ENCODE measurements around the gene MTREX.

Gene MTREX

DNA sequence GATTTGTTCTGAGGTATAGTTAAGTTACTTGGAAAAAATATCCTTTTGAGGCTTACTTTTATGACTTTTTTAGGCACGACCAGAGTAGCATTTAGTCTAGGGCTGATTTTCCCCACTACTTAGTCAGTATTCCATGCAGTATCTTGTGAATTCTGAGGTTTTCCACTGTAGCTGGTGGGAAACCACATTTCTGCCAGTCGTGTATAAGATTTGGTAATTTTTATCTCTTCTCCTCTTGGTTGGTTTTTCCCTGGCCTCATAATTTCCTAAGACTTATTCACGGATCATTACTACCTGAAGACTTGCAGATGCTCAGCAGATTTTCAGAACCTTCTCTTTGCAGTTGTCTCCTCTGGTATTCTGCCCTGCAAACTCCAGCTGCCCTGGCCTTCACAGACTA lies 23.5 kb downstream of the MTREX start:
- TF ChIP-seq EGR1 (IDR thresholded peaks at IDR 0.05): no peak
- no peak for TF ChIP-seq ZBTB7A (IDR thresholded peaks at IDR 0.05; ENCODE audit: low read depth)
- TF ChIP-seq TEAD4 (IDR thresholded peaks at IDR 0.05): no peak
- TF ChIP-seq, protein P1, sequence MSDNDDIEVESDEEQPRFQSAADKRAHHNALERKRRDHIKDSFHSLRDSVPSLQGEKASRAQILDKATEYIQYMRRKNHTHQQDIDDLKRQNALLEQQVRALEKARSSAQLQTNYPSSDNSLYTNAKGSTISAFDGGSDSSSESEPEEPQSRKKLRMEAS (IDR thresholded peaks at IDR 0.05): no peak

DNA sequence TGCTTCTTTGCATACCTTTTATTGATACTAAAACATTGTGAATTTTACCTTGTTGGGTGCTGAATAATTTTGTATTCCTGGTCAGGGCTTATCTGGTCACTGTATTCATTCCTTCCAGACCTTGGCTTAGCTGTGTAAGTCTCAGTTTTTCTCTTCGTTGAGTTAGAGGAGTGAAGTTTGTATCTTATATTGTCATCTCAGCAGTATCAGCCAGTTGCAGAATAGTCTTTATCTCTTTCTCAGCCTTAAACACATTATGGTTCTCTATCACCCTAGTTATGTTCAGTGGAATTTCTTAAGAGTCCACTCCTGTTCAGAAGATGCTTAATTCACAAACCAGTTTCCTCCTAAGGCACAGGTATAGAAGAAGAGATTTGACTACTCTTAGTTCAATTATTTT lies 25.2 kb downstream of the MTREX start:
- TF ChIP-seq, protein P2, sequence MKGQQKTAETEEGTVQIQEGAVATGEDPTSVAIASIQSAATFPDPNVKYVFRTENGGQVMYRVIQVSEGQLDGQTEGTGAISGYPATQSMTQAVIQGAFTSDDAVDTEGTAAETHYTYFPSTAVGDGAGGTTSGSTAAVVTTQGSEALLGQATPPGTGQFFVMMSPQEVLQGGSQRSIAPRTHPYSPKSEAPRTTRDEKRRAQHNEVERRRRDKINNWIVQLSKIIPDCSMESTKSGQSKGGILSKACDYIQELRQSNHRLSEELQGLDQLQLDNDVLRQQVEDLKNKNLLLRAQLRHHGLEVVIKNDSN (IDR thresholded peaks at IDR 0.05): no peak
- no peak for TF ChIP-seq RAD21 (IDR thresholded peaks at IDR 0.05; ENCODE audit: low read depth)
- no peak for TF ChIP-seq TEAD4 (IDR thresholded peaks at IDR 0.05)
- no peak for TF ChIP-seq EGR1 (IDR thresholded peaks at IDR 0.05)
- no peak for TF ChIP-seq EP300 (IDR thresholded peaks at IDR 0.05; ENCODE audit: borderline replicate concordance)
- no peak for TF ChIP-seq NFIC (IDR thresholded peaks at IDR 0.05)
- TF ChIP-seq, protein P1 (IDR thresholded peaks at IDR 0.05): no peak

DNA sequence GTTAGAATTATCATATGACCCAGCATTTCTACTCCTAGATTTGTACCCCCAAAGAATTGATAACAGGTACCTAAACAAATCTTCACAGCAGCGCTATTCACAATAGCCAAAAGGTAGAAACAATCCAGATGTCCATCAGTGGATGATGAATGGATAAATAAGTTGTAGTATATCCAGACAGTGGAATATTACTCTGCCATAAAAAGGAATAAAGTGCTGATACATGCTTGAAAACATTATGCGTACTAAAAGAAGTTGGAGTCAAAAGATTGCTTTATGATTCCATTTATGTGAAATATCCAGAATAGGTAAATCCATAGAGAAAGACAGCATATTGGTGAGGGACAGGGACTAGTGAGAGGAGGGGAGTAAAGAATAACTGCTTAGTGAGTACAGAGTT lies 26.0 kb downstream of the MTREX start:
- TF ChIP-seq EGR1 (IDR thresholded peaks at IDR 0.05) (no peak), TEAD4 (IDR thresholded peaks at IDR 0.05) (no peak), FOXM1 (IDR thresholded peaks at IDR 0.05; ENCODE audit: borderline replicate concordance, low read depth) (no peak), NFIC (IDR thresholded peaks at IDR 0.05) (no peak), TAF1 (IDR thresholded peaks at IDR 0.05; ENCODE audit: low read depth) (no peak), CREB1 (IDR thresholded peaks at IDR 0.05; ENCODE audit: low read depth) (no peak), RAD21 (IDR thresholded peaks at IDR 0.05; ENCODE audit: low read depth) (no peak)
- TF ChIP-seq, protein P3, sequence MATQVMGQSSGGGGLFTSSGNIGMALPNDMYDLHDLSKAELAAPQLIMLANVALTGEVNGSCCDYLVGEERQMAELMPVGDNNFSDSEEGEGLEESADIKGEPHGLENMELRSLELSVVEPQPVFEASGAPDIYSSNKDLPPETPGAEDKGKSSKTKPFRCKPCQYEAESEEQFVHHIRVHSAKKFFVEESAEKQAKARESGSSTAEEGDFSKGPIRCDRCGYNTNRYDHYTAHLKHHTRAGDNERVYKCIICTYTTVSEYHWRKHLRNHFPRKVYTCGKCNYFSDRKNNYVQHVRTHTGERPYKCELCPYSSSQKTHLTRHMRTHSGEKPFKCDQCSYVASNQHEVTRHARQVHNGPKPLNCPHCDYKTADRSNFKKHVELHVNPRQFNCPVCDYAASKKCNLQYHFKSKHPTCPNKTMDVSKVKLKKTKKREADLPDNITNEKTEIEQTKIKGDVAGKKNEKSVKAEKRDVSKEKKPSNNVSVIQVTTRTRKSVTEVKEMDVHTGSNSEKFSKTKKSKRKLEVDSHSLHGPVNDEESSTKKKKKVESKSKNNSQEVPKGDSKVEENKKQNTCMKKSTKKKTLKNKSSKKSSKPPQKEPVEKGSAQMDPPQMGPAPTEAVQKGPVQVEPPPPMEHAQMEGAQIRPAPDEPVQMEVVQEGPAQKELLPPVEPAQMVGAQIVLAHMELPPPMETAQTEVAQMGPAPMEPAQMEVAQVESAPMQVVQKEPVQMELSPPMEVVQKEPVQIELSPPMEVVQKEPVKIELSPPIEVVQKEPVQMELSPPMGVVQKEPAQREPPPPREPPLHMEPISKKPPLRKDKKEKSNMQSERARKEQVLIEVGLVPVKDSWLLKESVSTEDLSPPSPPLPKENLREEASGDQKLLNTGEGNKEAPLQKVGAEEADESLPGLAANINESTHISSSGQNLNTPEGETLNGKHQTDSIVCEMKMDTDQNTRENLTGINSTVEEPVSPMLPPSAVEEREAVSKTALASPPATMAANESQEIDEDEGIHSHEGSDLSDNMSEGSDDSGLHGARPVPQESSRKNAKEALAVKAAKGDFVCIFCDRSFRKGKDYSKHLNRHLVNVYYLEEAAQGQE (IDR thresholded peaks at IDR 0.05; ENCODE audit: low read depth): no peak

DNA sequence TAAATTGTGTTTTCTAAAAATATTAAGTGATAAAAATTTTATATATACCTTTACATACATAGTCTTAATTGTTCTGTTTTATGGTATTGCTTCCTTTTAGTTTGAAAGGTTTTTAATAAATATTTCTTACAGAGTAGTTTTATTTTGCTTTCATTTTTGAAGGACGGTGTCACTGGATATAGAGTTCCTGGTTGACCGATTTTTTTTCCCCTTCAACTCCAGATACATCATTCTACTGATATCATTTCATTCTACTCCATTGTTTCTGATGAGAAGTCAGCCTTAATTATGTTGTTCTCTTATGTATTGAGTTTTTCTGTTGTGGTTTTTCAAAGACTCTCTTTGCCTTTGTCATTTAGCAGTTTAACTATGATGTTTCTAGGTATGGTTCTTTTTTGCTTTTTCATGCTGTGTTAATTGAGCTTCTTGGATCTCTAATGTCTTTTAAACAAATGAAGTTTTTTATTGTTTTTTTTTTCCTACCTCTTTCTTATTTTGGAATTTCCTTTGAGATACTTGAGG lies 30.4 kb downstream of the MTREX start:
- no peak for TF ChIP-seq YY1 (IDR thresholded peaks at IDR 0.05; ENCODE audit: low read depth)
- no peak for TF ChIP-seq EP300 (IDR thresholded peaks at IDR 0.05; ENCODE audit: borderline replicate concordance)
- TF ChIP-seq TEAD4 (IDR thresholded peaks at IDR 0.05): no peak
- TF ChIP-seq NFIC (IDR thresholded peaks at IDR 0.05): no peak
- TF ChIP-seq, protein P1 (IDR thresholded peaks at IDR 0.05): no peak
- TF ChIP-seq EGR1 (IDR thresholded peaks at IDR 0.05): no peak
- TF ChIP-seq TAF1 (IDR thresholded peaks at IDR 0.05; ENCODE audit: low read depth): no peak

DNA sequence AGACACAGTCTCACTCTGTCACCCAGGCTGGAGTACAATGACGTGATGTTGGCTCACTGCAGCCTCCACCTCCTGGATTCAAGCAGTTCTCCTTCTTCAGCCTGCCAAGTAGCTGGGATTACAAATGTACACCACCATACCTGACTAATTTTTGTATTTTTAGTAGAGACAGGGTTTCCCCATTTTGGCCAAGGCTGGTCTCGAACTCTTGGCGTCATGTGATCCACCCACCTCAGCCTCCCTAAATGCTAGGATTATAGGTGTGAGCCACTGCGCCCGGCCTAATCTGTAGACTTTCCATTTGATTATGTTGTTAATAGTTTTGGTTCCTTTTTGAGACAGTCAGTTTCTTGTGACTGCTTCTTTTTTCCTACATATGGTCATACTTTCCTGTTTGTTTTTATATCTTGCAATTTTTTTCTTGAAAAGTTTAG lies 31.0 kb downstream of the MTREX start:
- TF ChIP-seq RAD21 (IDR thresholded peaks at IDR 0.05; ENCODE audit: low read depth): no peak

DNA sequence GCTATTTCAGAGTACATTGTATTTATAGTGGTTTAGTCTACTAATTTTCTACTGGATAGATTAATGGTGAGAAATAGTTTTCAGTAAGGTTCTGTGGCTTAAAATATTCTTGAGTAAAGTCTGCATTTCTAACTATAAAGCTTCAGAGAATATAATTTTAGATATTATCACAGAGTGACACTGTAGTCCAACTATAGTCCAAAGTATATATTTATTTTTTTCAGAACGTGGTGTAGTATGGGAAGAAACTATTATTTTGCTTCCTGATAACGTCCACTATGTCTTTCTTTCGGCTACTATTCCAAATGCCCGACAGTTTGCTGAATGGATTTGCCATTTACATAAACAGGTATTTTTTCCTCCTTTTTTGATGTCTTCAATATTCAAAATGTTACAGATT lies 35.3 kb downstream of the MTREX start:
- no peak for TF ChIP-seq NFIC (IDR thresholded peaks at IDR 0.05)
- TF ChIP-seq CREB1 (IDR thresholded peaks at IDR 0.05; ENCODE audit: low read depth): no peak
- TF ChIP-seq ZBTB7A (IDR thresholded peaks at IDR 0.05; ENCODE audit: low read depth): no peak
- TF ChIP-seq YY1 (IDR thresholded peaks at IDR 0.05; ENCODE audit: low read depth): no peak
- TF ChIP-seq TCF12 (IDR thresholded peaks at IDR 0.05; ENCODE audit: low read depth): no peak
- no peak for TF ChIP-seq TAF1 (IDR thresholded peaks at IDR 0.05; ENCODE audit: low read depth)
- TF ChIP-seq, protein P2 (IDR thresholded peaks at IDR 0.05): no peak
- no peak for TF ChIP-seq FOXM1 (IDR thresholded peaks at IDR 0.05; ENCODE audit: borderline replicate concordance, low read depth)
- TF ChIP-seq, protein P3 (IDR thresholded peaks at IDR 0.05; ENCODE audit: low read depth): no peak
- TF ChIP-seq RAD21 (IDR thresholded peaks at IDR 0.05; ENCODE audit: low read depth): no peak
- TF ChIP-seq TEAD4 (IDR thresholded peaks at IDR 0.05): no peak

DNA sequence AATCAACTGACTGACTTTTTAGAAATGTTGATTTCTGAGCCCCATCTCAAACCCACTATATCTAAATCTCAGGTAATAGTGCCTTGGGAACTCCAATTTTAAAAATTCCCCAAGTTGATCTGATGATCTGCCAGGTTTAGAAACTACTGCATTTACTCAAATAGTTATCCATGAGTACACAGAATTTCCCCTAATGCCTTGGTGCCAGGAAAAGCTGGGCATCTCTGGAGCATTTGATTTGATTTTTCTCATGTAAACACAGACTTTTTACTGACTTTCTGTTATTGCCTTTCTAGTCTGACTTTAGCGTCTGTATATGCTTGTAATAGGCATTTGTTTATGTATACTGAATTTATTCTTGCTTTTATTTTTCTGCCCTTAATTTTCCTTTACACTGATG lies 35.8 kb downstream of the MTREX start:
- TF ChIP-seq CREB1 (IDR thresholded peaks at IDR 0.05; ENCODE audit: low read depth): no peak
- no peak for TF ChIP-seq NFIC (IDR thresholded peaks at IDR 0.05)
- TF ChIP-seq RAD21 (IDR thresholded peaks at IDR 0.05; ENCODE audit: low read depth): no peak
- no peak for TF ChIP-seq ZBTB7A (IDR thresholded peaks at IDR 0.05; ENCODE audit: low read depth)
- no peak for TF ChIP-seq TCF12 (IDR thresholded peaks at IDR 0.05; ENCODE audit: low read depth)
- TF ChIP-seq CEBPB (IDR thresholded peaks at IDR 0.05): no peak
- TF ChIP-seq, protein P1 (IDR thresholded peaks at IDR 0.05): no peak
- no peak for TF ChIP-seq YY1 (IDR thresholded peaks at IDR 0.05; ENCODE audit: low read depth)
- TF ChIP-seq EP300 (IDR thresholded peaks at IDR 0.05; ENCODE audit: borderline replicate concordance): no peak
- no peak for TF ChIP-seq EGR1 (IDR thresholded peaks at IDR 0.05)
- TF ChIP-seq, protein P3 (IDR thresholded peaks at IDR 0.05; ENCODE audit: low read depth): no peak
- TF ChIP-seq TEAD4 (IDR thresholded peaks at IDR 0.05): no peak
